IPS DF 4.7 (cell line): Measurements from ENCODE around the gene NOP9.

Experiments
- DNase-seq: peaks from one replicate; pipeline ENCODE4 v3.0.0-alpha.2; 2013; ENCODE audit warnings: low spot score; ENCODE audit errors: extremely low read depth

NOP9 gene

DNA sequence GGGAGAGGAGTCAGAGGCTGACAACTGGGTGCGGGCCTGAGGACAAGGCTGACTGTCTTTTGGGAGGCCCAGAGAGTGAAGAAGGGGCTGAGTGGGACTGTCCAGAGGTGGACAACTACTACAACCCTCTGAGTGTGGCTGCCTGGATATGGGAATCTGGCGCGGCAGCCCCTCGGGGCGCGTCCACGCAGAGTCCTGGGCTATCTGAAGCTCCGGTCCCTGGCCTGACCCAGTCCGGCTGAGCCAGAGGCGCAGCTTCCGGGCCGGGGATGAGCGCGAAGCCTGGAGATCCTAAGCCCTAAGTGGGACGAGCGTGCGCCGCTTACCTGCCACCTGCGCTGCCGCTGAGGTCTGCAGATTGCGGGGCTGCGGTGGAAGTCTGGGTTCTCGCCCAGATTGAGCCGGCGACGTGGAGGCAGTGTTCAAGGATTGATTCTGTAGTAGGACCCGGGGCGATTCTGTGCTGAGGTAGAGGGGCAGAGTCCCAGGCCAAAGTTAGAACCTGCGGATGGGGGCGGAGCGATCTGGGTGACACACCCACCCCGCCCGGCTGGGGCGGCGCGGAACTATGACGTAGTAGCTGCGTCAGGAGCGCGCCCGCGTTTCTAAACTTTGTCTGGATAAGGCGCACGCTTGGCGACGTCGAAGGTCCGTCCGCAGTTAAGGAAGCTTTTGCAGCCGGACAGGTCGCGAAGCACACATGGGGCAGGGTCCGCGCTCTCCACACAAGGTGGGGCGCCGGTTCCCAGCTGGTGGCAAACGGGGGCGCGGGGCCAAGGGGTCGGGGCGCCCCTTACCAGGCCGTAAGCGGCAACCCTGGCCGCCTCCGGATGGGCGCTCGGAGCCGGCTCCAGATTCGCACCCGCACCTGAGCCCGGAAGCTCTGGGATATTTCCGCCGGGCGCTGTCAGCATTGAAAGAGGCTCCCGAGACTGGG lies at the start of gene NOP9, which contains the start of gene DHRS1:
NOP9 (plus strand) TSS at position 596 of the 937 bp plus-strand sequence; CDS start at position 701, 105 bp downstream.
DHRS1 (minus strand) TSS at position 526 of the 937 bp plus-strand sequence. CDS start 674 bp downstream, outside the sequence.
- DNase-seq: no peak

- no peak for DNase-seq
Observed at GRCh38 chr14:24250354-24250753, 49.3 kb upstream of the NOP9 start.

DNA sequence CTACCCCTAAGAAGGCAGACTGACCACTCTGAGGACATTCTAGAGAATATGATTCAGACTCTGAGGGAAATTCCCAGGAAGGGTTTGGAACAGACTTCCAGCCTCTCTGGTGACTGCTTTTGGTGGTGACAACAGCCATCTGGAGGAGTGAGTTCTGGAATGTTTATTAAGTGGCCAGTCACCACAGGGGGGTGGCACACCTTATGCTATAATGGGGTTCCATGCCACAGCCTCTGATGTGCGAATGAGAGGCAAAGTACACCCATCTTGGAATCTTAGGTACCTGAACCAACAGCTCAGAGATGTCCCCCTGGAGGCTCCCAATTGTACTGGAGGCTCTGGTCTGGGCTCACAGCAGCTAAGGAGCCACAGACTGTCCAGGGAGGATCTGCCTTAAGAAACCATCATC lies 47.8 kb upstream of the NOP9 start:
- DNase-seq: no peak

DNA sequence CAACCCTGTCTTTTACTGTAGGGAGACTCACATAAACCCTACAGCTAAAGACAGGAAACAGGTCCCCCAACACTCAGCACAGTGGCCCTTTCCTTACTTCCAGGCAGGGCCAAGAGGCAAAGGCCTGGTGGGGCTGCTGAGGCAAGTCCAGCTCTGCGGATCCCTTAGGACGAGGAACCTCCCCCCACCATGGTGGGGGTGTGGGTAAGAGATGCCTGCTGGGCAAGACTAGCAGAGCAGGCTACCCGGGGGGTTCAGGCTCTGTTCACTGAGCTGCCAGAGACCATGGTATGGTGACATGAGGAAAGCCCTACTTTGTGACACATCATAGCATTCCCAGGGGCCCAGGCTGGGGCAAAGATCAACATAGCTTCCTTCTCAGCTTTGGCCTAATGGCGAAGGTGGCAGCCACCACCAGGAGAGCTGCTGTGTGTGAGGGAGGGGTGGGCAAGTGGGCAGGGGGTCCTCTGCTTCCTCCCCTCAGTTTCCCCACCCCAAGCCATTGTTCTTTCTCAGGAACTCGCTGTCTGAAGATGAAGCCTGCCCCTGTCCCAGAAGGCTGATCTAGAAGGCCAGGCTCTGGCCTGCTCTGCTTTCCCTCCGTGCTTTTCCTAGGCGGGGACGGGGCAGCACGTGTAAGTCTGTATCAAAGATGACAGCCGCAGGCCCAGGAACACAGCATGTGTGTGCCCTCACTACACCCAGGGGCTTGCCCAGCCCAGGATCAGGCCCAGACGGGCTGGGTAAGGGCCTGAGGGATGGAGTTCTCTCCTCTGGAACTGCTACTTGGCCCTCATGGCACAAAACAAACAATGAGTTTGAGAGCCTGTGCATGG lies 47.1 kb upstream of the NOP9 start:
- no peak for DNase-seq

GRCh38 chr14:24253936-24254335 lies 45.7 kb upstream of the NOP9 start:
- DNase-seq: no peak

DNA sequence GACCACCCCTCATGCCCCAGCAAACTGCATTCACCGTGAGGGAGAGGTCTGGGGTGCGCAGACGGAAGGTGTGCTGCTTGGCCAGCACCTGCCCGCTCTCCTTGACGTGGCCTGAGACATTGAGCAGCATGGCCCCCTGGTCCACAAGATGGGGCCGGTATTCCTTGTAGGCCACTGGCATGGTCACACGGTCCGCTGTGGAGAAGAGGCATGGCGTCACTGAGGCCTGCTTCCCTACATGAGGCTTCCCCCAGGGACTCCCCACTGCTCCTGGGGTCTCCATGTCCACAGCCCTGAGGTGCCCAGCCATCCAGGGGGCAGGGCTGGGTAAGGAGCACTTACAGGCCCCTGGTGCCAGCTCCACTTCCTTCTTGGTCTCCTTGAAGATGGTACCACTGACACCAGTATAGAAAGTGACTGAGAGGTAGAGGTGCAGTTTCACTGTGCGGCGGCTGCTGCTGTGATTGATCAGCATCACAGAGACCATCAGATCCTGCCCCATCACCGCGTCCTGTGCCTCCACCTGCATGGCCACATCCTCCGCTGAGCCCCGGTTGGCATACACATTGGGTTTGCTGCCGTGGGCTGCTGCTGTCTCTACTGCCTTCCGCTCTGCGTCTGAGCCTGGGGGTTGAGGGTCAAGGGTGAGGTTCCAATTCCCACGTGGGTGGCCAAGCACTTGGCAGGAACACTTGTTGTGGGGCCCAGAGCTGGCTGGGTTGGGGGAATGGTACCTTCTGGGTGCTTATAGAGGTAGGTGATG lies 44.8 kb upstream of the NOP9 start:
- no peak for DNase-seq

DNA sequence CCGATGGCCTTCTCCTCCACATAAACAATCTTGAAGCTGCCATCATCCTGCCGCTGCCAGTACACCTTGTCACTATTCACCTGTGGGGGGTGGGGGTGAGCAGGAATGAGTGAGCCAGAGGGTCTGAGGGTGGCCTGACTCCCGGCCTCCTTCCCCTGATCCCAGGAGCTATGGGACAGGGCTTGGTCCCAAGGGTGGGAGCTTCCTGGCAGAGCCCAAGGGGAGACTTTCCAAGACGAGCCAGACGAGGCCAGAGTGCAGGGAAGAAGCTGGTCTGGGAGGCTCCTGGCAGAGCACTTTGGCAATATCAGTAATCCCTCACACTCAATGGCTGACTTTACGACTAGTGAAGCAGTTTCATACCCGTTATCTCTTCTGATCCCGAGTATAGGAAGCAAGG lies 44.2 kb upstream of the NOP9 start:
- DNase-seq: no peak

DNA sequence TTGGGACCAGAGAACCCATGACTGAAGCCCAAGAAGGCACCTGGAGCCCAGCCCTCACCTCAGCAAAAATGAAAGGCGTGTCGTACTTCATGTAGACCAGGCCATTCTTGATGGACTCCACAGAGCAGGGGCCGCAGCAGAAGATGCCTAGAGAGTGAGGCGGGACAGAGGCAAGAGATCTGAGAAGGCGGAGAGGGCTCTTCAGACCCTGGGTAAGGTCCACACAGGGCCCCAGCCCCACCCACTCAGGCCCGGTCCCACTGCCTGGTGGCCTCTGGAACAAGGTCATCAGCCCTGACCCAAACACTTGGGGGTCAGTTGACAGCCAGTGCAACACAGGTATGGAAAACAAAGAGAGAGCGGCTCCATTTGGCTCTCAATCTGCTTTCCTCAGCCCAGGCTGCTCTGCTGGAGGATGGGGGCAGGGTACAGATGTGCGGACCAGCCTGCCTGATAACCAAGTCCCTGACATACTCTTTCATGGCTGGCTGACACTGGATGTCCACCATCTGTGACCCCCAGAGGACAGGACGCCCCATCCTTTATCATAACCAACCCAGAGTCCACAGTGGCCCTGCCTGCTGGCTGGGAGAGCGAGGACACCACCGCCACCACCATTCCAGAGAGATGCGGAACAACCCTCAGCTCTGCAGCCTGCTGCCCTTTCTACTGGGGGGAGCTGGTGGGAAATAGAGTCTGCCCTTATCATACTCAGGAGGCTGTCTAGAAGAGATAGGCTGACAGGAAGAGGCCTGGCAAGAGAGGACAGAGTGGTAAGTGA lies 43.5 kb upstream of the NOP9 start:
- no peak for DNase-seq

DNA sequence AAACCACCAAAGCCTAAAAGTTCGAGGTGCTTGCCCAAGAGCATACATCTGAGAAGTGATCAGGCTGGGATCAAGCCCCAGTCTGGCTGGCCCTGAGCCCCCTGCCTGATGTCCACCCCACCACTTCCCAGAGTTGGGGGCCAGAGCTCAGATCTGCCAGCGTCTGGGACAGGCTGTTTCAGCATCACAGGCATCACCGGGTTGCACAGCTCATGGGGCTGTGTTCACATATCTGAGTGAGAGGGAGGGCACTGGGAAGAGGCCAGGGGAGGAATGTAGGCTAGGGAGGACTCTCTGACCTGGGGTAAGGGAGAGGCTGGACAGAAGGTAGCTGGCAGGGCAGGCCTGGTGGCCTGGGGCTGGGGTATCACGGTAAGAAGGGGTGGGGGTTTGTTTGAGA lies 42.7 kb upstream of the NOP9 start:
- no peak for DNase-seq

DNA sequence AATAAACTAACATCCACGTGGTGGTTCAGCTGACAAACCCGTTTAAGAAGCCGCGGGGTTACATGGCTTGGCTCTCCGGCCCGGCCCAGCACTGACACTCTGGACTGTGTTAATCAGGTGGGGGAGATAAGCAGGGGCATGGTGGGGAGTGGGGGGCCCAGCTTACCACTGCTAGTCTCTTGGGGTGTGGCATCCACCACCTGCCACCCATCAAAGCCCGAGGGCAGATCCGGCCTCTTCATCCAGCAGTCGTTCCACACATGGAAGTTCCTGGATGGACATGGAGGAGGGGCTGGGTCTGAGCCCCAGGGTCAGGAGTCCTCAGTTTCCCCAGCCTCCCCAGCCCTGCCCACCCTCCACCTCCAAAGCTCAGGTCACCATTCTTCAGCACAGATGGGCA lies 41.5 kb upstream of the NOP9 start:
- DNase-seq: no peak

- no peak for DNase-seq
Observed at GRCh38 chr14:24258548-24259265, 40.9 kb upstream of the NOP9 start.

- no peak for DNase-seq
Observed at GRCh38 chr14:24259282-24260025, 40.2 kb upstream of the NOP9 start.

GRCh38 chr14:24260026-24260779 lies 39.4 kb upstream of the NOP9 start:
- DNase-seq: no peak

DNA sequence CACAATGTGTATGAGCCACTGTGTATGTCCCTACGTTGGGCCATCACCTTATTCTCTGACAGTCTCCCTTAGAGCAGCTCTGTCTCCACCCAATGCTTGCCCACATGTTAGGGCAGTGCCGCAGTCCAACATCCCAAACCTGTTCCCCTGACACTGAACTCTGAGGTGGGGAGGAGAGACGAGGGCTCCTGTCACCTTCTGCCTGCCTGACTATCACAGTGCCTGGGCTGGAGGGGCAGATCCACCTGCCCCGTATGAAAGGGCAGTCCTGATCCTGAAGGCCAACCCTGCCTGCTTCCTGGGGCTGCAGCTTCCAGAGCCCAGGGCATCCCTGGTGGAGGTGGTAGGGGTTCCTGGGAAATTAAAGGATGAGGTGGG lies 38.9 kb upstream of the NOP9 start:
- no peak for DNase-seq

- DNase-seq: no peak
Observed at GRCh38 chr14:24261256-24261968, 38.2 kb upstream of the NOP9 start.

GRCh38 chr14:24261969-24262327 lies 37.7 kb upstream of the NOP9 start:
- no peak for DNase-seq

DNA sequence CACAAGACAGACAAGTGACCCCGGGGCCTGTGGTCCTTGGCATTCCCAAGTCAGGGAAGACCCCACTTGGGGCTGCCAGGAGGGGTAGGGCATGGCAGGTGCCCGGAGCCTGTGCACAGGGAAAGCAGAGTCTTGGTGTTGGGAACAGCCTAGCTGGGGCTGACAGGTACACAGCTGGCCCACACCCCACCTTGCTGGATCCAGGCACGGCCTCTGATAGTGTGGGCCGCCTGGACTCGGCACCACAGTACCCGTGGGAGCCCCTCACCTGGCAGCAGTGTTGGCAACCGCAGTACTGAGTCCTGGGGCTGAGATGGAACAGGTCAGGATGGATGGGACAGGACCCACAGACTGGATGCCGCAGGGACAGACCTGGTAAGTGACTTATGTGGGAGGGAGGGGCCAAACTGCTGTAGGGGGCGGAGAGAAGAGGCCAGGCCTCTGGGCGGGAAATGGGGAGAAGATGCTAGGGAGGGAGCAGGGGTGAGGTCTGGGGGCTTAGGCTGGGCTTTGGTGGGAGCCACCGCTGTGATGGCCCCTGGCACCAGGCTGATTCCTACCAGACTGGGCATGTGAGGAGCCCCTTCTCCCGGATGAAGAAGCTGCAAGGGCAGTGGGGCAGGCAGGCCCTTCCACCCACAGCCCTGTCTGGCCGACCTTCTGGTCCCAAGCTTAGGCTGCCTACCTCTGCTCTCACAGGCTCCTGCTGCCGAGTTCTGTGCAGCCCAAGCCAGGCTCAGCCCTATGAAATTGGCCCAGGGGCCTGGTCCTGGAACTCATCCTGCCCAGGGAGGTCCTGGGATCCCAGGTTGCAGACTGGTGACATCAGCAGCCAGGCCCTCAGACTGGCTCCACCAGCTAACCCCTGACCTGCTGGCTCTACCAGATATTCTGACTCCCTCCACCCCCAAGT lies 36.6 kb upstream of the NOP9 start, which contains the start of gene TGM1:
TGM1 (minus strand) TSS at position 357 of the 913 bp plus-strand sequence. CDS start 825 bp downstream, outside the sequence.
- no peak for DNase-seq
